Measurements from ENCODE around the gene ARSB. TPM values are rescaled to one million over a fixed set of nuclear protein-coding genes. Genes with fewer than 3 reads are reported as not detected.

The ARSB gene
- 21.4 to 23.4 TPM (median 22.5 TPM) in 3 replicates for total RNA-seq

DNA sequence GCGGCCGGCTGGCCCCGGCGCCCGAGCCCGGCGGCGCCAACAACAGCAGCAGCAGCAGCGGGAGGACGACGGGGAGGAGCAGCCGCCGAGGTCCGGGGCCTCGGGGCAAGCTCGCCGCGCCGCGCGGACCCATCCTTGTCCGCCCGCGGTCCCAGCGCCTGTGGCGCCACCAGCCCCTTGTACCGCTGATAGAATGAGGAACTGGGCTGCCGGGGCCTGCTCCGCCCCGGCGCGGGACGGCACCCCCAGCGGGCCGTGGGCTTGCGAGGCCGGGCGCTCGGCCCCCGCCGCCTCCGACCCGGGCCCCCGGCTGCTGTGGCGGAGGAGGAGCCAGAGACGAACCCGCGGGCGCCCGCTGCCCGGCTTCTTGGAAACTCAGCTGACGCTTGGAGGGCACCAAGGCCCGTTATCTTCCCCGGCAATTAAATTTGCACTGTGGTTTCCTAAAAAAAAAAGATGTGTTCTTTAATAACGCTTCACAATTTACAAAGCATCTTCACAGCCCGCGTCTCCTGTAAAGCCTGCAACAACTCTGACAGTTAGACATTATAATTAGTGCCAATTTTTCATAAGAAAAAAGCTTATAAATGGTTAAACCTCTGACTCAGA lies at the start of gene ARSB:
Gene ARSB (minus strand): TSS at position 195 of the 609 bp plus-strand sequence. CDS start 62 bp downstream, at position 133.
- peak within 1 kb of the TSS; percentile 95 for H3K27ac Mint-ChIP-seq
- H3K36me3 Mint-ChIP-seq: no peaks in the 10 kb centered on the region
- H3K4me3 Mint-ChIP-seq: peak within 1 kb of the TSS; percentile 81
- no peaks in the 10 kb centered on the region for H3K27me3 Mint-ChIP-seq (ENCODE audit: low read depth)
- no peaks in the 10 kb centered on the region for H3K9me3 Mint-ChIP-seq
- peaks cover 35% of the 10 kb centered on the region for H3K4me1 Mint-ChIP-seq
- DNase-seq (ENCODE audit: low spot score in 2 of 2, unreplicated experiment in 2 of 2): peak in 1 of 2 experiments; percentile 75
- TF ChIP-seq, protein P1, sequence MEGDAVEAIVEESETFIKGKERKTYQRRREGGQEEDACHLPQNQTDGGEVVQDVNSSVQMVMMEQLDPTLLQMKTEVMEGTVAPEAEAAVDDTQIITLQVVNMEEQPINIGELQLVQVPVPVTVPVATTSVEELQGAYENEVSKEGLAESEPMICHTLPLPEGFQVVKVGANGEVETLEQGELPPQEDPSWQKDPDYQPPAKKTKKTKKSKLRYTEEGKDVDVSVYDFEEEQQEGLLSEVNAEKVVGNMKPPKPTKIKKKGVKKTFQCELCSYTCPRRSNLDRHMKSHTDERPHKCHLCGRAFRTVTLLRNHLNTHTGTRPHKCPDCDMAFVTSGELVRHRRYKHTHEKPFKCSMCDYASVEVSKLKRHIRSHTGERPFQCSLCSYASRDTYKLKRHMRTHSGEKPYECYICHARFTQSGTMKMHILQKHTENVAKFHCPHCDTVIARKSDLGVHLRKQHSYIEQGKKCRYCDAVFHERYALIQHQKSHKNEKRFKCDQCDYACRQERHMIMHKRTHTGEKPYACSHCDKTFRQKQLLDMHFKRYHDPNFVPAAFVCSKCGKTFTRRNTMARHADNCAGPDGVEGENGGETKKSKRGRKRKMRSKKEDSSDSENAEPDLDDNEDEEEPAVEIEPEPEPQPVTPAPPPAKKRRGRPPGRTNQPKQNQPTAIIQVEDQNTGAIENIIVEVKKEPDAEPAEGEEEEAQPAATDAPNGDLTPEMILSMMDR (IDR thresholded peaks at IDR 0.05; ENCODE audit: unreplicated experiment): no peak

DNA sequence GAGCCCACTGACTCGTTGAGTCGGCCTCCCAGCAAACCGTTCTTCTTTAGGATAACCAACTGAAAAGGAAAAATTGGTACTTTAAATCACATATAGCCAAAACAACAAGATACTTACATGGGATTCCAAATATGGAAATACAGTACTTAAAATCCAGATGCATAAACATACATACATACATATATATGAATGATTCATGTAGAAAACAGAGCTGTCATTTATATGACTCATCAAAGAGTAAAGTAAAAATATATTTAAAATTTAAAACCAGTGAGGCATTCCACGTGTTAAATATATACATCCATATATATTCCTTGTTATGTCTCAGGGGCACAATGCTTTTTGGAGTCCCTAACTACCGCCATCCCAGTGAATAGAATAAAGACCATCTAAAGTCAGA lies 47.7 kb upstream of the ARSB start:
- Mint-ChIP-seq H3K27me3 (ENCODE audit: low read depth) (no peaks in the 10 kb centered on the region), H3K4me1 (peaks cover 8% of the 10 kb centered on the region), H3K36me3 (no peaks in the 10 kb centered on the region), H3K9me3 (no peaks in the 10 kb centered on the region), H3K27ac (no peak overlapping the region), H3K4me3 (no peak overlapping the region)
- DNase-seq (ENCODE audit: low spot score in 2 of 2, unreplicated experiment in 2 of 2): no peak
- TF ChIP-seq, protein P1 (IDR thresholded peaks at IDR 0.05; ENCODE audit: unreplicated experiment): no peak

DNA sequence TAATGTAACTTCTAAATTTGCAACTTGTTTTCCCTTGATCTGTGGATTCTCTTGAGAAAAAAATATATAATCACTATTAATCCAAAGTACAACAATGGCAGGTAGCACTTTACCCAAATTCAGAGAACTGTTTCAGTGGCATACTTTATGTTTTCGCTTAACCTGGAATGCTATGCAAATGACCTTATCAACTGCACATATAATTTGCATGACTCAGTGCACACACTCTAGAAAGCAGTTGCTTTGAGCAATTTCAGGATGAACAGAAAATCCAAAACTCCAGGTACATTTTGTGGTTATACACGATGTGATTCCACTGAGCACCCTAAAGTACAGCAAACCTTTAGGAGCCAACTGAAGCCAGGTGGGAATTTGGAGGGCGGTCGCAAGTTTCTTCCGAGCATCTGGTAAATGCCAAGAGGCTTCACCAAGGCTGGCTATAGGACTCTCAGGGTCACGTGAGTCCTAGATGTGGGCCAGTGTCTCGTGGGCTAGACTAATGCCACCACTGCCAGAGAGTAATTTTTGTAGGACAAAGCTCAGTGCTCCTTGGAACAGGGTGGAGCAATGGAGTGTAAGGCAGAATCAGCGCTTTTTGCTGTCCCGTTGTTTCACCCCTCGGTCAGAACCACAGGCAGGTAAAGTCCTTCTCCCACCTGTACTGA lies 47.1 kb upstream of the ARSB start:
- TF ChIP-seq, protein P1 (IDR thresholded peaks at IDR 0.05; ENCODE audit: unreplicated experiment): no peak
- Mint-ChIP-seq H3K36me3 (no peaks in the 10 kb centered on the region), H3K4me3 (no peak overlapping the region), H3K27ac (no peak overlapping the region), H3K4me1 (peaks cover 8% of the 10 kb centered on the region), H3K27me3 (ENCODE audit: low read depth) (peaks cover 3% of the 10 kb centered on the region), H3K9me3 (no peaks in the 10 kb centered on the region)
- no peak for DNase-seq (ENCODE audit: low spot score in 2 of 2, unreplicated experiment in 2 of 2)

DNA sequence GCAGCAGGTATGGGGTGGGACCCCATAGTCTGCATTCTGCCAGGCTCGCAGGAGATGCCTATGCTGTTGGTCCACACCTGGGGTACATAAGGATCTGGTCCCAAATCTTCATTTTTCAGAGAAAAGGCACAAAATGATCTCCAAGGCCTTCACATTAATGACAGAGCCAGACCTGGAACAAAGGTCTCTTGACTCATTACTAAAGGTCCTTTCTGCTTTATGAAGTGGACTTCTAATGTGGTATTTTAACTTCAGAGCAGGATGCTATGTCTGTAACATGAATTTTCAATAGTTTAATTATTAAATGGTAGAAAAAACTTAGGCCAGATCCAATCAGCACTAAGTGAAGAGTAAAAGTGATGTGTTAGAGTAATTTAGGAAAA lies 46.4 kb upstream of the ARSB start:
- peaks cover 8% of the 10 kb centered on the region for H3K4me1 Mint-ChIP-seq
- H3K27ac Mint-ChIP-seq: no peak overlapping the region
- H3K27me3 Mint-ChIP-seq (ENCODE audit: low read depth): peaks cover 3% of the 10 kb centered on the region
- H3K4me3 Mint-ChIP-seq: no peak overlapping the region
- TF ChIP-seq, protein P1 (IDR thresholded peaks at IDR 0.05; ENCODE audit: unreplicated experiment): no peak
- H3K36me3 Mint-ChIP-seq: no peaks in the 10 kb centered on the region
- no peaks in the 10 kb centered on the region for H3K9me3 Mint-ChIP-seq
- no peak for DNase-seq (ENCODE audit: low spot score in 2 of 2, unreplicated experiment in 2 of 2)

DNA sequence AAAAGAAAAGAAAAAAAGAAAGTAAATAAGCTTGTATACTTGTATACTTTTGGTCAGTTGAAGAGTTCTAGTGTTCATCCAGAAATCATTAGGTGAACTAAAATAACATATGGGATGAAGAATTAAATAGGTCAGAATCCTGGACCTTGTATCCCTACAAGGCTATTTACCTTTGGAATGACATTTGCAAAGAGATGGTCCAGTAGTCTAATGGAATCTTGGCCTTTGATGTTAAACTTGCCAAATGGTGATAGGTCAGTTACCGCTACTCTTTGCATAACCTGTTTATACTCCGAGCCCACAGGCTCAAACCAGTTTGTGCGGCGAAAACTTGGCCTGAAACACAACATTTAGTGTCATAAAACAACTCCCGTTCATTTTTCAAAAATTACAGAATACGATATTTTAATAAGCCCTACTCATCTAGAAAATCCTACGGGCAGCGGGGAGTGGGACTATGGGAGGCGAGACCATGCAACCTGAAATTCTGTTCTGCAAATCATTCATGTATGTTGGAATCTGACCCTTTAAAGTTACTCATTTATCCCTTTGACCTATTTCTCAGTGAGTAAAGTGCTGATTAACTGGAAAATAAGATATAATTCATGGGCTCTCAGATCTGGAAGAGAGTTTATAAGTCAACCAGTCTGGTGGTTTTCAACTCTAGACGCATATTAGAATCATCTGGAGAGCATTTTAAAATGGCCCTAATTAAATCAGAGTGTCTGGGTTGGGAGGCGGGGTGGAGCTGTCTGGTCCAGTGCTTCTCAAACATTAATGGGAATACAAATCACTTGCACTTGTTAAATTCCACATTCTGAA lies 45.8 kb upstream of the ARSB start:
- Mint-ChIP-seq H3K4me3 (no peak overlapping the region), H3K36me3 (no peaks in the 10 kb centered on the region), H3K4me1 (peaks cover 9% of the 10 kb centered on the region), H3K9me3 (no peaks in the 10 kb centered on the region), H3K27ac (no peak overlapping the region), H3K27me3 (ENCODE audit: low read depth) (peaks cover 3% of the 10 kb centered on the region)
- DNase-seq (ENCODE audit: low spot score in 2 of 2, unreplicated experiment in 2 of 2): no peak
- TF ChIP-seq, protein P1 (IDR thresholded peaks at IDR 0.05; ENCODE audit: unreplicated experiment): no peak
